Naive thymus-derived CD4-positive, alpha-beta T cell (primary cell): ENCODE data around the gene GALNT14. TPM values are rescaled to one million over a fixed set of nuclear protein-coding genes. Genes with fewer than 3 reads are reported as not detected.

ENCODE experiments used
- ATAC-seq: fragments of 150-1000 bp; cut with Tn5 transposase; 2 replicates; pipeline ENCODE4 v1.10.0; 2021; ENCODE audit warnings: mild to moderate bottlenecking, moderate library complexity
- CTCF ChIA-PET: fragments of 350-600 bp; sonication (Branson Sonifier 250); formaldehyde crosslinking; loops from one replicate; lab custom pipeline; 2021; ENCODE audit warnings: antibody characterized with exemption; lab: Charles Lee
- POLR2A ChIA-PET: fragments of 350-600 bp; sonication (Branson Sonifier 250); formaldehyde crosslinking; loops from one replicate; lab custom pipeline; 2021; ENCODE audit warnings: antibody characterized with exemption, inconsistent platforms; lab: Charles Lee
- DNase-seq, 9 donors: peaks; one replicate each; pipeline versions ENCODE4 v3.0.0 to v3.0.0-alpha.2; 2020 to 2022; ENCODE audit warnings: mixed read lengths in 1 of 9
- H3K27ac ChIP-seq: one replicate; pipeline ENCODE4 v1.7.0; 2013; ENCODE audit warnings: mild to moderate bottlenecking, low read depth, low read length, moderate library complexity
- H3K27me3 ChIP-seq, 2 donors: one replicate each; pipeline ENCODE4 v1.7.0; 2013; ENCODE audit warnings: low read length in 2 of 2, mild to moderate bottlenecking in 2 of 2, moderate library complexity in 2 of 2; ENCODE audit not compliant: control insufficient read depth in 2 of 2, insufficient read depth in 2 of 2
- H3K36me3 ChIP-seq, 3 experiments: 1 replicate in 2 of 3; 2 replicates in 1 of 3; pipeline ENCODE4 v1.7.0; 2013; ENCODE audit warnings: low read length in 3 of 3, mild to moderate bottlenecking in 3 of 3, moderate library complexity in 1 of 3; ENCODE audit not compliant: insufficient read depth in 3 of 3, control insufficient read depth in 2 of 3
- H3K4me1 ChIP-seq, 2 donors: one replicate each; pipeline ENCODE4 v1.7.0; 2013; ENCODE audit warnings: low read length in 2 of 2, mild to moderate bottlenecking in 2 of 2, moderate library complexity in 1 of 2; ENCODE audit not compliant: control insufficient read depth in 2 of 2, insufficient read depth in 2 of 2
- H3K4me3 ChIP-seq: 2 replicates; pipeline ENCODE4 v1.7.0; 2013; ENCODE audit warnings: mild to moderate bottlenecking, low read length
- H3K9me3 ChIP-seq, 3 experiments: 1 replicate in 2 of 3; 2 replicates in 1 of 3; pipeline ENCODE4 v1.7.0; 2013; ENCODE audit warnings: low read length in 3 of 3; ENCODE audit not compliant: control insufficient read depth in 2 of 3
- H3K27ac Mint-ChIP-seq, 9 donors: one replicate each; pipeline ENCODE4 v1.8.0; 2020 to 2022; ENCODE audit warnings: mixed read lengths in 9 of 9, mild to moderate bottlenecking in 8 of 9, moderate library complexity in 5 of 9, inconsistent platforms in 2 of 9
- H3K27me3 Mint-ChIP-seq, 5 donors: one replicate each; pipeline ENCODE4 v1.8.0; 2021 to 2022; ENCODE audit warnings: mixed read lengths in 5 of 5, mild to moderate bottlenecking in 1 of 5
- H3K36me3 Mint-ChIP-seq, 5 donors: one replicate each; pipeline ENCODE4 v1.8.0; 2020 to 2022; ENCODE audit warnings: mixed read lengths in 5 of 5, mild to moderate bottlenecking in 3 of 5, inconsistent platforms in 1 of 5
- H3K4me1 Mint-ChIP-seq, 7 donors: one replicate each; pipeline ENCODE4 v1.8.0; 2020 to 2022; ENCODE audit warnings: mixed read lengths in 7 of 7, mild to moderate bottlenecking in 3 of 7, inconsistent platforms in 1 of 7
- H3K4me3 Mint-ChIP-seq, 10 donors: one replicate each; pipeline ENCODE4 v1.8.0; 2020 to 2022; ENCODE audit warnings: mild to moderate bottlenecking in 10 of 10, mixed read lengths in 10 of 10, moderate library complexity in 6 of 10, inconsistent platforms in 2 of 10
- H3K9me3 Mint-ChIP-seq, 11 donors: one replicate each; pipeline ENCODE4 v1.8.0; 2020 to 2022; ENCODE audit warnings: mixed read lengths in 11 of 11, mild to moderate bottlenecking in 4 of 11, inconsistent platforms in 1 of 11, moderate library complexity in 1 of 11
- intact Hi-C, 2 donors: fragments of 100-400 bp; cut with micrococcal nuclease; formaldehyde crosslinking; loops; one replicate each; pipeline ENCODE4 v1.15.1; 2023
- polyA plus RNA-seq, 2 donors: library from polyadenylated mRNA; unstranded; fragments of 300-500 nt; fragmentation: Illumina TruSeq; gene quantifications; one replicate each; pipeline ENCODE4 v1.2.3, GENCODE V29; 2021
- total RNA-seq, 6 experiments: library from RNA in 5 of 6; stranded (reverse) in 5 of 6; gene quantifications; 1 replicate in 5 of 6; 2 replicates in 1 of 6; pipeline ENCODE4 v1.2.3 and lab custom pipeline; 2021 to 2026

GALNT14 gene
- total and polyA plus RNA-seq, 7 experiments from 2014 or later: 0.64 to 1.1 TPM; not detected in 5

DNA sequence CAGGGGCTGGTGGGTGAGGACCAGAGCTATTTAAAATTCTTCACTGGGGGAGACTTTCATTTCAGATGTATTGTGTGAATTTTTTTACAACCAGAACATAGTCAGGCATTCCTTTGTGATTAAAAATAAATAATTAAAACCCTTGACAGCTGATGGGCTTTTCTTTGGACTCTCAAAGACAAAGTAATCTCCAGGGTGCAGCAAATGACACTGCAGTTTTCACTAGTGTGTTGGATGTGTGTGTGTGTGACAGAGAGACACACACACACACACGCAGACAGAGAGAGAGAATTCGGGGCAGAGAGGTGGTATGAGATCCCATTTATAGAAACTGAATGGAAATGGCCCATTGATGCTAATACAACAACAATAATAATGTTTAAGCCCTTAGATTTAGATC is 10.3 kb upstream of the GALNT14 start:
- Histone ChIP-seq H3K27me3 (peaks cover 0 to 4% of the 10 kb centered on the region in 2 donors), H3K4me1 (no peaks in the 10 kb centered on the region), H3K36me3 (no peaks in the 10 kb centered on the region), H3K27ac (no peak overlapping the region), H3K4me3 (no peak overlapping the region), H3K9me3 (no peaks in the 10 kb centered on the region)
- intact Hi-C loops: no loop called here
- Mint-ChIP-seq H3K36me3 (no peaks in the 10 kb centered on the region), H3K9me3 (no peaks in the 10 kb centered on the region), H3K4me3 (no peak overlapping the region), H3K27ac (peak overlapping the region in 1 of 9 donors; percentile 20), H3K27me3 (peaks cover 0 to 32% (median 5%) of the 10 kb centered on the region in 5 donors), H3K4me1 (no peaks in the 10 kb centered on the region)
- ChIA-PET POLR2A (no interaction called here), CTCF (no interaction called here)
- DNase-seq: no peak
- no peak for ATAC-seq

DNA sequence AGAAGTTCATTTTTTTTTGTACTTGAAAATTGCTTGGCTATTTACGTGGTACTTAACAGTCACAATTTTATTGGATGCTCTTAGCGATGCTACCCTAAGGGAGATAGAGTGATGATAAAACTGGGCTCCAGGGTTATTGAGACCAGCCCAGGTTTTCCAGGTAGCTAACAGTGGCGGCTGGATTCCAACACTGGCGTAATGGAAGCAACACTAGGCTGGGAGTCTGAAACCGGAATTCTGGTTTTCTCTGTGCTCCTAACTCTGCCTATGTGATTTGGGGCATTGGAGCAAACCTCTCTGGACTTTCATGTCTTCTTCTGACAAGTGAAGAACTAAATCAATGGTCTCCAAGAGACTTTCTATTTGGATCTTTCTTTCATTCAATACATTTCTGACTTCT is 9.4 kb upstream of the GALNT14 start:
- ChIA-PET CTCF (no interaction called here), POLR2A (no interaction called here)
- intact Hi-C loops: no loop called here
- DNase-seq (no peak), ATAC-seq (no peak)
- Histone ChIP-seq H3K27me3 (peaks cover 0 to 4% of the 10 kb centered on the region in 2 donors), H3K9me3 (no peaks in the 10 kb centered on the region), H3K36me3 (no peaks in the 10 kb centered on the region), H3K4me1 (no peaks in the 10 kb centered on the region), H3K4me3 (no peak overlapping the region), H3K27ac (no peak overlapping the region)
- peaks cover 0 to 35% (median 5%) of the 10 kb centered on the region in 5 donors for H3K27me3 Mint-ChIP-seq
- H3K4me1 Mint-ChIP-seq: no peaks in the 10 kb centered on the region
- no peaks in the 10 kb centered on the region for H3K9me3 Mint-ChIP-seq
- no peak overlapping the region for H3K27ac Mint-ChIP-seq
- no peaks in the 10 kb centered on the region for H3K36me3 Mint-ChIP-seq
- no peak overlapping the region for H3K4me3 Mint-ChIP-seq

DNA sequence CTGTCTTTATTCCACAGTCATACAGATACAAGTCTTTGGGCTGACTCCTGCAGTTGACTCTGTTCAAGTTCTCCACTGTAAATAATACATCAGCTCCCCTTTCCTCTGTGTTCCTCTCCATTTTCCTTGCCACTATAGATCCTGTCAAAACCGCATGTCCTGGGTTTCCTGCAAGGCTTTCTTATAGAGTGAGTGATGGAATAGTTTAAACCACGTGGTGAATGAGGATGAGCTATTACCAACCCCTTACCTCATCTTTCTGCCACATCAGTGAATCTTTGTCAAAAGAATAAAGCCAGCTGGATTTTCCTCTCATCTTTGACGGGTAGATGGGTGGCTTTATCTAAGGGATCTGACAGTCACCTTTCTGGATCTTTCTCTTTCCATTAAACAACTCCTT is 3.9 kb upstream of the GALNT14 start:
- ChIA-PET POLR2A (no interaction called here), CTCF (no interaction called here)
- H3K36me3 Mint-ChIP-seq: no peaks in the 10 kb centered on the region
- DNase-seq (no peak), ATAC-seq (no peak)
- H3K4me3 Mint-ChIP-seq: no peak overlapping the region
- peaks cover 0 to 1% (median 1%) of the 10 kb centered on the region in 7 donors for H3K4me1 Mint-ChIP-seq
- Histone ChIP-seq H3K27ac (no peak overlapping the region), H3K27me3 (peaks cover 0 to 4% of the 10 kb centered on the region in 2 donors), H3K4me1 (no peaks in the 10 kb centered on the region), H3K9me3 (no peaks in the 10 kb centered on the region), H3K36me3 (no peaks in the 10 kb centered on the region), H3K4me3 (no peak overlapping the region)
- H3K9me3 Mint-ChIP-seq: no peaks in the 10 kb centered on the region
- H3K27me3 Mint-ChIP-seq: peaks cover 7 to 57% (median 11%) of the 10 kb centered on the region in 5 donors
- no peak overlapping the region for H3K27ac Mint-ChIP-seq
- intact Hi-C loops: no loop called here

DNA sequence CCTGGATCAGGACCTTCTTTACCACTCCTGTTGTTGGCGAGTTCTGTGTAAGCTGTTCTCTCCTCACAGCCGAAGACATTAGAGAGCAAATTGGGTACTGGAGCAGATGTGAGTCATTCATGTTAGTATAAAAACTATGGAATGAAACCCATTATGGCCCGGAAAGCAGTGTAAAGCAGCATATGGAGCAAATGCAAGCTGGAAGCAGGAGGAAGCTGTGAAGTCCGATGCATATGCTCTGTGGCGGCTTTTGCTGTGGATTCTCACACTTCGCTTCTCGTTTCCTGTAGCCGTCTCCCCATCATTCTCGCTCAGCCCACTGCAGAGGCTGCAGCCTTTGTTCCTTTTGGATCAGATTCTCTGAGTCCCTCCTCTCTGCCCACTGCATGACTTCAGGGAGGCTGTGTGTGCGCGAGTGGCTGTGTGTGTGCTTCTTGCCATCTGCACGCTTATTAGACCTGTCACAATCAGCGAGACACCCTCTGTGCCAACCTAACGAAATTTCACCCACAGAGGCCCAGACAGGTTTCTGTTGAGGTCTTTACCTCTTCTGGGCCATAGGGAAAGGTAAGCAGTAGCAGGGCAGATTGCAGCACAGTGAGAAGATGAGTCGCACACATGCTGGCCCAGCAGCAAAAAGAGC is 3.3 kb upstream of the GALNT14 start:
- CTCF ChIA-PET: no interaction called here
- Mint-ChIP-seq H3K4me3 (no peak overlapping the region), H3K4me1 (peaks cover 5 to 7% (median 6%) of the 10 kb centered on the region in 7 donors)

DNA sequence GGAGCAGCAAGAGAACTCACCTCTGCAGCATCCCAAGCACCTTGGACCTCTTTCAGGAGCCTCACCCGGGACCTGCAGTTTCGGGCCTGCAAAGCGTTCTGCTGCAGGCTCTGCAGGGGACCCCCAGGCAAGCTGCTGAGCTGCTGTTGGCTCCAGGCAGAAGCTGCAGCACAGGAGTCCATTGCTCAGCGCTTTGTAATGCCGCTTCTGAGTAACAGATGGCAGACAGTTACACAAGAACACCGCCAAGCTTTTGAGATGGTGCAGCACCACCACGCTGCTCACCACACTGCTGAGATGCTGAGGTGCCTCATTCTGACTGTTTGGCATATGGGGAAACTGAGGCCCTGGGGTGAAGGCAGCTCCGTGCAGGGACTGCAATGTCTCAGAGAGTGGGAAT is 1.9 kb upstream of the GALNT14 start:
- CTCF ChIA-PET: no interaction called here
- no peak overlapping the region for H3K27ac Mint-ChIP-seq
- intact Hi-C loops: no loop called here
- Histone ChIP-seq H3K4me1 (peaks cover 0 to 5% of the 10 kb centered on the region in 2 donors), H3K4me3 (no peak overlapping the region), H3K9me3 (no peaks in the 10 kb centered on the region), H3K36me3 (no peaks in the 10 kb centered on the region), H3K27me3 (peaks cover 4 to 17% of the 10 kb centered on the region in 2 donors), H3K27ac (no peak overlapping the region)
- POLR2A ChIA-PET: no interaction called here
- H3K4me3 Mint-ChIP-seq: peak overlapping the region in 1 of 10 donors; percentile 43
- no peak for ATAC-seq
- H3K9me3 Mint-ChIP-seq: no peaks in the 10 kb centered on the region
- no peak for DNase-seq
- no peaks in the 10 kb centered on the region for H3K36me3 Mint-ChIP-seq
- peaks cover 26 to 73% (median 31%) of the 10 kb centered on the region in 5 donors for H3K27me3 Mint-ChIP-seq
- peaks cover 5 to 13% (median 10%) of the 10 kb centered on the region in 7 donors for H3K4me1 Mint-ChIP-seq

More for the DNA sequence above, 3.3 kb upstream of the GALNT14 start:
- Mint-ChIP-seq H3K27ac (no peak overlapping the region), H3K36me3 (no peaks in the 10 kb centered on the region), H3K27me3 (peaks cover 12 to 63% (median 17%) of the 10 kb centered on the region in 5 donors), H3K9me3 (no peaks in the 10 kb centered on the region)
- ATAC-seq: no peak
- H3K27me3 ChIP-seq: peaks cover 5 to 7% of the 10 kb centered on the region in 2 donors
- H3K4me3 ChIP-seq: no peak overlapping the region
- POLR2A ChIA-PET: no interaction called here
- peaks cover 0 to 4% of the 10 kb centered on the region in 2 donors for H3K4me1 ChIP-seq
- intact Hi-C loops: no loop called here
- no peaks in the 10 kb centered on the region for H3K9me3 ChIP-seq
- no peak overlapping the region for H3K27ac ChIP-seq
- no peak for DNase-seq
- H3K36me3 ChIP-seq: no peaks in the 10 kb centered on the region

DNA sequence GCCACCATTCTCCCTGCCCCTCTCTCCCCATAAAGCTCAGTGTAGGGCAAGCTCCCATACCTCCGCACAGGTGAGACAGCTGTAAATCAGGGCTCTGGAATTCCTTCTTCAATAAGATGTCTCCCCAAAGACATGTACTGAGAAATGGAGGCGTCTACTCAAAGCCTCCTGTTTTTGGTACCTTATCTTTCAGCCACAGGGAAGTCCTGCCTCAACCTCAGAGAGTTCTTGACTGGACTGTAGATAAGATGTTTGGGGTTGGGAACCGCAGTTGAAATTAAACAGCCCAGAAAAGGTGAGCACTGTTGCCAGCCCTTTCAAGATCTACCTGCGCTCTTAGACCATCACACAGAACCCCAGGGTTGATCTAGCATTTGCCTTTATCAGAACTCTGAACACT is 1.4 kb upstream of the GALNT14 start:
- ChIA-PET POLR2A (no interaction called here), CTCF (no interaction called here)
- Histone ChIP-seq H3K4me1 (peaks cover 0 to 5% of the 10 kb centered on the region in 2 donors), H3K4me3 (no peak overlapping the region), H3K27me3 (peaks cover 5 to 22% of the 10 kb centered on the region in 2 donors), H3K9me3 (no peaks in the 10 kb centered on the region), H3K27ac (no peak overlapping the region), H3K36me3 (no peaks in the 10 kb centered on the region)
- Mint-ChIP-seq H3K36me3 (no peaks in the 10 kb centered on the region), H3K9me3 (no peaks in the 10 kb centered on the region), H3K27ac (no peak overlapping the region), H3K4me3 (peak overlapping the region in 5 of 10 donors; percentile 11 to 43 (median 19)), H3K4me1 (peaks cover 5 to 13% (median 10%) of the 10 kb centered on the region in 7 donors), H3K27me3 (peaks cover 30 to 75% (median 36%) of the 10 kb centered on the region in 5 donors)
- intact Hi-C loops: no loop called here
- no peak for DNase-seq
- no peak for ATAC-seq
